HG02870 (cell line): ENCODE data around the gene SPIN1.

Source experiments
- ATAC-seq: cut with Tn5 transposase; IDR thresholded peaks from one replicate; pipeline ENCODE4 v1.9.1; 2021; ENCODE audit warnings: mild to moderate bottlenecking, moderate library complexity; ENCODE audit not compliant: unreplicated experiment

Gene SPIN1

DNA sequence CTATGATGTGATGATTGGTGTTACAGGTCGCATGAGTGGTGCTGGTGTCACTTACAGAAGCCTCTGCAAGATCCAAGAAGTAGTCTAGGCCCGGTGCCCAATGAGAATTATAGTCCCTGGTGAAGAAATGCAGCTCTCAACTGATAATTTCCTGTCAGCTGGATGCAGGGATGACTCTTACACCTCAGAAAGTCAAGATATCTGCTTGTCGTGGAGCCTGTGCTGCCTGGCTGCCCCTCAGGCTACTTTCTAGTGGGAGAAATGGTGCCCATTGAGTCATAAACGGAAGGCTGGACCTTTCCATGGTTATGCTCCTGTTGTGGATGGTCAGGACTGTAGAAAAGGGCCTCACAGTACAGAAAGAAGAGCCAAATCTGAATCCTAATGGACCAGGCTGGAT is 99.9 kb downstream of the SPIN1 start:
- no peak for ATAC-seq

DNA sequence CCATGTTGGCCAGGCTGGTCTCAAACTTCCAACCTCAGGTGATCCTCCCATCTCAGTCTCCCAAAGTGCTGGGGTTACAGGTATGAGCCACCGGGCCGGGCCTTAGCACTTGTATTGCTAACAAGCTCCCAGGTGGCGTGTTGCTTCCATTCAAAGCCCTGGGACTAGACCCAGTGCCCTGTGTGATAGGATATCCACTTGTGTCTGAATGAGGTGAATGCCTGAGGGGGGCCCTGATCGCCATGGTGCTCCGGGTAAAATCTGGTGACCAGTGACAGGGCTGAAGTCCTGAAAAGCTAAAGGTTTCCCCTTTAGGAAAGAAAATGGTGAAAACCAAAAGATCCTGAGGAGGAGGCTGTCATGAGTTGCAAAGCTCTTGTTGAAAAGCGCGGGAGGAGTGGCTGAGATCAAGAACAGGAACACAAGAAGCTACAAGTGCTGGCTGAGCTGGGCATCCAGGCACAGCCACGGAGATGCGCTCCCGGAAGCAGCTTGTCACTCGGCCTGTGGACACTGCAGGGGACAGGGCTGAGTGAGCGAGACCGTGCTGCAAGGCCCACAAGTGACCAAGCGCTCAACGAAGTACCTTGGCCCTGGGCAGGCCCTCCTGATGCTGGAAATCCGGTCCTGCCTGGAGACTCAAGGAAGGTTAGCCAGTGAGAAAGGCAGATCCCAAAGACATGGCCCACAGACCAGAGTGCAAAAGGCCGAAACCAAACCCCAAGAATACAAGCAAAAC is 106.9 kb downstream of the SPIN1 start:
- ATAC-seq, result no peak

DNA sequence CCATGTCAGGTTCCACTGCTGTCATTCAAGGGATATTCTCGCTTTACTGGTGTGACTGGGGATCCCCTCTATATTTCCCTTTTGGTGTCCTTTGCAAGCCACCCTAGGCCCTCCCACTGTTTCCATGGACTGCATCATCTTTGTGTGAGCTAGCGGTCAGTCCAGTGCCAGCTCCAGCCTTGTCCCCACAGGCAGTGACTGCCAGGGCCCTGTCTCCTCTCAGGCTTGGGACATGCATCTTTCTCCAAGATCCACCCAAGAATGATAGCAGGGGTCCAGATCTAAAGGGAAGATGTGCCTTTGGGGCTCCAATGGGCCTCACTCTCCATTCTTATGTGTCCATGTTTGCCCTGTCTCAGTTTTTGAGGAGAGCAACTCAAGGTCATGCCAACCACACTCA is 109.0 kb downstream of the SPIN1 start:
- no peak for ATAC-seq

DNA sequence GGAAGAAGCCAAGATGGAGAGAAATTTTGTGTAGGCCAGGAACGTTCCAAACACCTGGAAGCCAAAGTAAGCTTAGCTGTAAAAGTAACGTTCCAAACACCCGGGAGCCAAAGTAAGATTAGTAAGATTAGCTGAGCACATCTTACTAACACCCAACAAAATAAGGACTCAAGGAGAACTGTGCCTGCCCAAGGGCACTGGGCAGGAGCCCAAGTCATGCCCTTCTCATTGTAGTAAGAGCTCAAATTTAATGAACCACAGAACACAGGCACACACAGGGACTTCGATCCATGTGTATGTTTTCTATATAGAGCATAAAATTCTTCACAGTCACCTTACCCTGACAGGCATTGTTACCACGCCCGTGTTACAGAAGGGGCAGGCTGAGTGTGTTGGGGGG is 110.6 kb downstream of the SPIN1 start:
- ATAC-seq, result no peak

DNA sequence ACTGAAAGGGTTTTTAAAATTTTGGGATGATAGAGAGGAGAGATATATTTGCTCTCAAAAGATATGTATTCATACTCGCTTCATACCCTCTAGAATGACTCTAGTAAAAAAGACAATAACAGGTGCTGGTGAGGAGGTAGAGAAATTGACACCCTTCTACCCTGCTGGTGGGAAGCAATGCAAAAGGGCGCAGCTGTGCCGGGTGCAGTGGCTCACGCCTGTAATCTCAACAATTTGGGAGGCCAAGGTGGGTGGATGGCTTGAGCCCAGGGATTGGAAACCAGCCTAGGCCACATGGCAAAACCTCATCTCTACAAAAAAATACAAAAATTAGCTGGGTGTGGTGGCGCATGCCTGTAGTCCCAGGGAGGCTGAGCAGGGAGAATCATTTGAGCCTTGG is 112.8 kb downstream of the SPIN1 start:
- ATAC-seq, result no peak

DNA sequence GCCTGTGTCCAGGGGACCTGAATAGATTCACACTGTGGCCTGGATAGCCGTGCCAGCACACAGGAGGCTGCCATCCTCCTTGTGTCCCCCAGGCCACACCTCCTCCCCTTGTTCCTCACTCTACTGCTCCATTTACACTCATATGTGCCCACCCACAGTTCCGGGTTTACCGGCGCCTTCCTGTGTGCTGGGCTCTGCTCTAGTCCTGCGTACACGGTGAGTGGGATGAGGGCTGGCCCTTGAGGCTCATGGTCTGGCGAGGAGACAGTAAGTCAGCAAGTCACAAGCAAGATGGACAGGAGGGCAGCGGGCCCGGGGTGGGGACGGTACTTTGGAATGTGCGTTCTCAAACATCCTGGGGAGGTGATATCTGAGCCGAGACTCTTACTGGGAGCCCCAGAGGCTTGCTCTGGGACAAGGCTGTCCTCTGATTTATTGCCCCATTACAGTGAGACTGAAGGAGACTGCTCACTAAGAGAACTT is 114.3 kb downstream of the SPIN1 start:
- no peak for ATAC-seq

DNA sequence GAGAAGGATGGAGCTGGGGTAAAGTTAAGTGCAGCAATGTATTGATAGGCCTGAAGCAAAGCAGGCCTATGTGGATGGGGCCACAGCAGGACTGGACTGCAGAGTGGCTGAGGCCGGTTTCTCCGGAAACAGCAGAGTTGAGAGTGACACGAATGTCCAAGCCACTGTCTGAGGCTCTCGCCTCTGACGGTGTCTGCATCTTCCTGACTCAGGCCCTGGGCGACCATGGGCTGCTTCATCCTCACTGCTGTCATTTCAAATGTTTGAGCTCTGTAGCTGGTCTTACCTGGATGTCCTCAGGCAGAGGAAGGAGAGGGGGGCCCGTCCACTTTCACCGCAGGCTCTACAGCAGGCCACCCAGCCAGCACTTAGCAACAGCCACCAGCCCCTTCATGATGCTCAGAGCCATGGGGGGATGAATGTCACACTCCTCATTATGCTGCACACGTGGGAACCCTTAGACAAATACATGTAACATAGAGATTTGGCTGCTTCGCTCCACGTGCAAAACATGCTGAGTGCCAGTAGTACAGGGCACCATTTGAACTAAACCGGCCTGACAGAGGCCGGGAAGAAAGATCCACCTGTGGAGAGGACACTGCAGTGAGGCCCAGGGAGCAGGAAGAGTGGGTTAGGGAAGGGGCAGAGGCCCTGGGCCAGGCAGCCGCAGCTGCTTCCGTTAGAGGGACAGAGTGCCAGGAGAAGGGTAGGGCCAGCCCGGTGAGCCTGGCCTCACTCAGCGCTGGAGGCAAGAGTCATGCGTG is 115.0 kb downstream of the SPIN1 start:
- no peak for ATAC-seq

DNA sequence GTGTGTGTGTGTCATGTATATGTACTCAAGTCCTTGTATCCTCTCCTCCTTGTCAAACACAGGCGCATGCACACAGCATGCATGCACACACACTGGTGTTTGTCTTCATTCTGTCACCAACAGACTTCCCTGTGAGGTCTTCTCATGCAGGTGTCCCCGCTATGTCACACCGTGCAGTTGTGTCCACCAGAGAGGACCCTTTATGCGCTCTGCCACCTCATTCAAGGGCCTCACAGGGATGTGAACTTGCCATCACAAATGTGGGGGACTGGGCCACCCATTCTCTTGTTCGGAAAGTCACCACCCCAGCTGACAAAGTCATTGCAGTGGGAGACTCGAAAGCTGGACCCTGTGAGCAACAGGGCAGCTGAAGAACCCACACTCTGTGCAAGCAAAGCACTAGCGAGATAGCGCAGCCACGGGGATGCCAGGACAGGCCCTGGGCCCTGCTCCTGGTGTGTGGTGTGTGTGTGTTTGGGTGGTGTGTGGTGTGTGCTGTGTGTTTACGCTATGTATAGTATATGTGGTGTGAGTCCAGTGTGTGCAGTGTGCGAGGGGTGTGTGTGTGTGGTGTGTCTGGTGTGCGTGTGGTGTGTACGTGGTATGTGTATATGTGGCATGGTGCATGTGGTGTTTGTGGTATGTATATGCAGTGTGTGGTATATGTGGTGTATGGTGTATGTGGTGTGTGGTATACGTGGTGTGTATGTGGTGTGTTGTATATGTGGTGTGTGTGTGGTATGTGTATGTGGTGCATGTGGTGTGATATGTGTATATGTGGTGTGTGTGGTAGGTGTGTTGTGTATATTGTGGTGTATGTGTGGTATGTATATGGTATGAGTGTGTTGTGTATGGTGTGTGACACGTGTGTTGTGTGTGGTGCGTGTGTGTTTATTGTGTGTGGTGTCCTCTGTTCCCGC is 115.9 kb downstream of the SPIN1 start:
- no peak for ATAC-seq

DNA sequence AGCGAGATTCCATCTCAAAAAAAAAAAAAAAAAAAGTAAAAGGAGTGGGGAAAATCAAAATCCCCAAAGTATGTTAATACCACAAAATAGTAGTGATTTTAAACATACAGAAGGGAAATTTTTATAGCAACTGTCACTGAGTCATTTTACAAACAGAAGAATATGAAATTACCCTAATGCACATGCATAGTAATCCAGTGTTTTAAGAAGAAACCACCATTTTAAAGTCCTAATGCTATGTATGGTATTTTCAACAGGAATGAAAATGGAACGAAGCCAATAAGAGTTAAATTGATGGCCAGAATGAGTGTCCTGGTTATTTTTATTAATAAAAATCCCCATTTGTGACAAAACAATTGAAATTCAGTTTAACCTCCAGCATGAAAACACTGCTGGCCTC is 120.1 kb downstream of the SPIN1 start:
- ATAC-seq, result no peak

DNA sequence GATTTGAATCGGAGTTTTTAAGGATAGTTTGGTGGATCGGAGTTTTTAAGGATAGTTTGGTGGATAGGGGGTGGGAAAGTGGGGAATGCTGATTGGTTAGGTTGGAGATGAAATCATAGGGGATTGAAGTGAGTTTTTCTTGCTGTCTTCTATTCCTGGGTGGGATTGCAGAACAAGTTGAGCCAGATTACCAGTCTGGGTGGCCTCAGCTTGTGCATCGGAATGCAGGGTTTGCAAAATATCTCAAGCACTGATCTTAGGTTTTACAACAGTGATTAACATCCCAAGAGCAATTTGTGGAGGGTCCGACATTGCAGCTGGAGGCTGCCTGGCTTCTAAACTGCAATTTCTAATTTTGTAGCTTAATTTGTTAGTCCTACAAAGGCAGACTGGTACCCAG is 123.7 kb downstream of the SPIN1 start:
- ATAC-seq, result no peak

DNA sequence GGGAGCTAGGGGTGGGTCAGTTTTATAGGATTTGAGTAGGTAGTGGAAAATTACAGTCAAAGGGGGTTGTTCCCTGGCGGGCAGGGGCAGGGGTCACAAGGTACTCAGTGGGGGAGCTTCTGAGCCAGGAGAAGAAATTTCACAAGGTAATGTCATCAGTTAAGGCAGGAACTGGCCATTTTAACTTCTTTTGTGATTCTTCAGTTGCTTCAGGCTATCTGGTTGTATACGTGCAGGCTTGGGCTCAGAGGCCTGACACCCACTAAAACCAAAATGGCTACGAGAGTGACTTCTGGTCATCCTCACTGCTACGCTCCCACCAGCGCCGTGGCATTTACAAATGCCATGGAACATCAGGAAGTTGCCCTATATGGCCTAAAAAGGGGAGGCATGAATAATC is 126.0 kb downstream of the SPIN1 start:
- ATAC-seq, result no peak

DNA sequence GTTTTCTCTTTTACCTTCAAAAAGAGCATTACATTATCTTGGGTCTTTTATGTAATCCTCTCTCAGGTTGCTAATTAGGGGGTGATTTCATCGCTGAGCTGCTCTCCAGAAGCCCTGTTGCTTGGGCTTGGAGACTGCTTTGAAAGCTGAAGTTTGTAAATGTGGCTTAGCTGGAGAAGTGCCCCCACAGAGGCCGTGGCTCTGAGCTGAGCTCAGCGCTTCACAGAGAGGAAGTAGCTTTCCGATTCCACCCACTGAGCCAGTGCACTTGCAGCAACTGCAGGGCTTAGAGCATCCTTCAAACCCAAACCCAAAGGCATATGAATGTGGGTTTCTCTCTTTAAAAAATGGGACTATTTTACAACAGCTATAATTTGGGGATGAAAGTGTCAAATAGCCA is 133.1 kb downstream of the SPIN1 start:
- ATAC-seq, result no peak

DNA sequence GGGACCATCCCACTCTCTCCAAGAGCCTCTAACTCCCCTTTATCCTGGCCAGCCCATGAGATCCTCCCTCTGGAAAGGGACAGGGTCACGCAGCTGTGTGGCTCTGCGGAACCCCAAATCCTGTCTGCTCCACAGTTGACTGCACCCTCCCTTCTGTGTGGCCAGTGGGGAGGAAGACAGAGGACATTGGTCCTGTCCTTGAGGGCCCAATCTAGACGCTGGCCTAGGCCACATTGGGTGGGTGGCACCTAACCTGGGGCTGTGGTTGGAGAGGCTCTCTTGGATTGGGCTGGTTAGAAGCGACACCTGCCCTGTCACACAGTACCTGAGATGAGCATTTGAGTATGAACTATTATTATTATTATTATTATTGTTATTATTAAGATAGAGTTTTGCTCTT is 134.1 kb downstream of the SPIN1 start:
- ATAC-seq, result no peak

DNA sequence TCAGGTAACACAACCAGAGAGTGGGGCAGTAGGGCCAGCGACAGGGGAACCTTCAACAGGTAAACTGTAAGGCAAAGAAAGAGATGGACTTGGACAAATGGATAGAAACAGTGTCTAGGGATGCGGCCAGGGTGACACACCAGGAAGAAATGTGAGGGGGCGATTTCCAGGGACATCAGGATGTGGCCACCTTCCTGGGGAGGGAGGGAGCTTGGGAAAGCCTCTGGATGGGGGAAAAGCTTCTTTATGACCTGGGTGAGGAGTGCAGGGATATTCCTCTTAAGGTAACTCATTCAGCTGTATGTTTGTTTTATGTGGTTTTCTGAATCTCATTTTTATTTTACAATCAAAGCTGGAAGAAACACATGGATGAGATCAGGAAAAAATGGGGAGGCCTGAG is 134.8 kb downstream of the SPIN1 start:
- no peak for ATAC-seq

DNA sequence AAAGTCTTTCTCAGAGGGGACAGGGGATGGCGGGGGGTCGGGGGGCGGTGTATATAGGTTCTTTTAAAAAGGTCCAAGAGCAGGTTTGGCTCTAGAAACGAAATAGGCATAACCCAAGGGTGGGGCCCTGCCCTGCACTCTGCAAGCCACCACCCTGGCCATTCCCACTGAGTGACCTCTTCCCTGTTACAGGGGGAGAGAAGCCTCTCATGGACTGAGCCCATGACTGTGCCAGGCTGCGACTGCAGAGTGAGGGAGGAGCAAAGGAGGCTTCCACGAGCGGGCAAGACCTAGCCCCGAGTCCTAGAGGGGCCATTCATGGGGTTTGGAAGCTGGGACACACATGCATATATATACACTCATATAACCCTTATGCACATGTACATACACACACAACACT is 136.7 kb downstream of the SPIN1 start:
- ATAC-seq, result no peak

DNA sequence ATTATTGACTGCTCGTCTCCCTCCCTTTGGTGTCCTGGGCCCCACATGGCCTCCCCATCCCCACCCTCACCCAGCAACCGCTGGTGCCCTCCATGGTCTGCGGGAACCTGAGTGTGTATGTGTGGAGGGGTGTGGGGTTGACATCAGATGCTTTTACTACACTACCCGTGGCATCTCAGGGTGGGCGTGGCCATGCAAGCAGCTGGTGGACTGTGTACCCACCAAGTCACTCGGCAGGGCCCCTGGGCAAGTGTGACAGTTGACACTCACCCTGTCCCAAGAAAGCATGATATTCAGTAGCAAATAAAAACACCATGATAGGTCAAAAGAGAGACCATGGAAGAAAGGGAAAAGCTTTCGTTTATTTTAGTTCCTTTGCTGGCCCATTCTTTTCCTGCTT is 139.4 kb downstream of the SPIN1 start:
- ATAC-seq, result no peak
